Fibroblast of skin of left biceps (primary cell): ENCODE results near the gene EXOSC2.

Experiments used
- DNase-seq, 2 experiments: peaks; one replicate each; pipeline ENCODE4 v3.0.0-alpha.2; 2013; ENCODE audit warnings: low read depth in 2 of 2

Gene EXOSC2

GRCh38 chr9:130693426-130694191 is at the start of gene EXOSC2:
Gene EXOSC2 (plus strand): TSS chr9:130693780. CDS start chr9:130693792, 12 bp downstream.
- peak; percentile 97 for DNase-seq

- no peak for DNase-seq
These were observed 42.4 kb upstream of the EXOSC2 start for GRCh38 chr9:130651221-130651620.

GRCh38 chr9:130651752-130652151 is 41.8 kb upstream of the EXOSC2 start:
- no peak for DNase-seq

- DNase-seq, result no peak
These were observed 38.7 kb upstream of the EXOSC2 start for GRCh38 chr9:130654879-130655278.

- DNase-seq, result no peak
These were observed 34.5 kb upstream of the EXOSC2 start for GRCh38 chr9:130658893-130659698.

- no peak for DNase-seq
These were observed 33.8 kb upstream of the EXOSC2 start for GRCh38 chr9:130659699-130660248.

GRCh38 chr9:130660326-130660682 is 33.3 kb upstream of the EXOSC2 start:
- DNase-seq, result no peak

- no peak for DNase-seq
These were observed 32.7 kb upstream of the EXOSC2 start for GRCh38 chr9:130660683-130661450.

- DNase-seq, result no peak
These were observed 32.0 kb upstream of the EXOSC2 start for GRCh38 chr9:130661451-130662098.

GRCh38 chr9:130662099-130662969 is 31.2 kb upstream of the EXOSC2 start:
- no peak for DNase-seq

GRCh38 chr9:130662970-130663257 is 30.7 kb upstream of the EXOSC2 start:
- no peak for DNase-seq

- no peak for DNase-seq
These were observed 30.2 kb upstream of the EXOSC2 start for GRCh38 chr9:130663258-130663976.

- DNase-seq, result no peak
These were observed 29.7 kb upstream of the EXOSC2 start for GRCh38 chr9:130663977-130664250.

GRCh38 chr9:130664251-130665028 is 29.1 kb upstream of the EXOSC2 start, which contains the start of gene PRDM12:
Gene PRDM12 (plus strand): TSS chr9:130664594. CDS start chr9:130664654, 60 bp downstream.
- no peak for DNase-seq

GRCh38 chr9:130665029-130665430 is 28.6 kb upstream of the EXOSC2 start:
- DNase-seq, result no peak

- no peak for DNase-seq
These were observed 27.9 kb upstream of the EXOSC2 start for GRCh38 chr9:130665431-130666392.

- DNase-seq, result no peak
These were observed 27.0 kb upstream of the EXOSC2 start for GRCh38 chr9:130666393-130667119.

GRCh38 chr9:130667120-130667435 is 26.5 kb upstream of the EXOSC2 start:
- DNase-seq, result no peak
